HepG2 (cell line): Measurements from ENCODE around the gene ATP6V1C2. TPM values are rescaled to one million over a fixed set of nuclear protein-coding genes. Genes with fewer than 3 reads are reported as not detected.

Experiments used
- ATAC-seq: fragments of 200-7000 bp; cut with Tn5 transposase; 3 replicates; pipeline ENCODE4 v1.9.1; 2020; ENCODE audit warnings: mild to moderate bottlenecking, moderate library complexity
- BruUV-seq: library from RNA; stranded (reverse); fragments of 400-500 nt; replicated peaks from 2 replicates; lab custom pipeline; 2021; lab: Mats Ljungman, UMichigan
- CTCF ChIA-PET: fragments of 300-600 bp; formaldehyde crosslinking; extraction: SDS; loops from one replicate; lab custom pipeline; 2021; ENCODE audit warnings: low total read pairs, inconsistent platforms, low intra/inter-chr PET ratio; lab: Yijun Ruan, JAX
- POLR2A ChIA-PET: fragments of 350-600 bp; sonication (Branson Sonifier 250); formaldehyde crosslinking; loops from one replicate; lab custom pipeline; 2020; ENCODE audit warnings: antibody characterized with exemption, inconsistent platforms; lab: Yijun Ruan, JAX
- DNase-seq: peaks from one replicate; pipeline ENCODE4 v3.0.0-alpha.2; 2015; ENCODE audit warnings: low spot score
- FAIRE-seq: peaks from 3 replicates; lab custom pipeline; 2011; peaks lifted over from hg19 to GRCh38; lab: Jason Lieb, UNC
- H2AFZ ChIP-seq: one replicate; pipeline ENCODE4 v1.6.1; 2011; ENCODE audit warnings: low read length, inconsistent platforms
- H3K27ac ChIP-seq: fragments of 300-600 bp; 3 replicates; pipeline ENCODE4 v1.8.0; 2011; ENCODE audit warnings: mixed run types, mild to moderate bottlenecking, mixed read lengths, low read length, inconsistent platforms; ENCODE audit not compliant: insufficient read depth; ENCODE audit errors: extremely low read length
- H3K27me3 ChIP-seq, 2 experiments: fragments of 200-600 bp in 1 of 2; 2 replicates in 1 of 2; 3 replicates in 1 of 2; pipeline versions ENCODE4 v1.6.0 to v1.8.0; 2011; ENCODE audit warnings: low read length in 2 of 2, mild to moderate bottlenecking in 2 of 2, moderate library complexity in 2 of 2, inconsistent platforms in 1 of 2; ENCODE audit not compliant: insufficient read depth in 2 of 2, control insufficient read depth in 1 of 2
- H3K36me3 ChIP-seq, 2 experiments: fragments of 200-600 bp in 1 of 2; replicated peaks in 1 of 2; 2 replicates in 1 of 2; 3 replicates in 1 of 2; pipeline versions ENCODE4 v1.5.1 to v1.8.0; 2011; ENCODE audit warnings: low read length in 2 of 2, inconsistent platforms in 1 of 2; ENCODE audit not compliant: insufficient read depth in 2 of 2, control insufficient read depth in 1 of 2
- H3K4me1 ChIP-seq: 2 replicates; pipeline ENCODE4 v1.5.1; 2012; ENCODE audit warnings: low read length, inconsistent platforms; ENCODE audit not compliant: insufficient read depth
- H3K4me2 ChIP-seq: 2 replicates; pipeline ENCODE4 v1.6.0; 2011; ENCODE audit warnings: low read depth, low read length, inconsistent platforms
- H3K4me3 ChIP-seq, 3 experiments: fragments of 200-600 bp in 1 of 3; sonication (generic), shearing (Covaris generic) in 1 of 3; replicated peaks in 1 of 3; 2 replicates each; pipeline ENCODE4 v1.5.1; 2011 to 2016; ENCODE audit warnings: low read length in 3 of 3, inconsistent platforms in 2 of 3, low read depth in 2 of 3, mild to moderate bottlenecking in 2 of 3, control low read depth in 1 of 3, mixed read lengths in 1 of 3; ENCODE audit not compliant: insufficient read depth in 1 of 3
- H3K79me2 ChIP-seq: one replicate; pipeline ENCODE4 v1.6.1; 2011; ENCODE audit warnings: low read length, inconsistent platforms; ENCODE audit not compliant: insufficient read depth
- H3K9ac ChIP-seq: 2 replicates; pipeline ENCODE4 v1.6.0; 2011; ENCODE audit warnings: mild to moderate bottlenecking, low read depth, low read length, inconsistent platforms; ENCODE audit not compliant: insufficient read depth
- H3K9me3 ChIP-seq: 2 replicates; pipeline ENCODE4 v1.5.1; 2012; ENCODE audit warnings: mild to moderate bottlenecking, low read length
- H4K20me1 ChIP-seq: 2 replicates; pipeline ENCODE4 v1.6.0; 2011; ENCODE audit warnings: inconsistent platforms, mild to moderate bottlenecking, low read length, moderate library complexity; ENCODE audit not compliant: insufficient read depth
- AFF4 ChIP-seq: sonication (generic); formaldehyde crosslinking; IDR thresholded peaks from 2 replicates; pipeline ENCODE4 v1.4.0; 2020; ENCODE audit warnings: missing genetic modification reagents
- ARHGAP35 ChIP-seq: sonication (generic); formaldehyde crosslinking; IDR thresholded peaks from 2 replicates; pipeline ENCODE4 v1.9.0; 2022; ENCODE audit warnings: mild to moderate bottlenecking, inconsistent platforms, moderate library complexity, missing genetic modification reagents, borderline replicate concordance
- CEBPZ ChIP-seq: IDR thresholded peaks from 2 replicates; pipeline ENCODE4 v1.6.1; 2012; ENCODE audit warnings: low read length, improper control_type of control experiment
- FOXA1 ChIP-seq, 2 experiments: fragments of 450-650 bp in 1 of 2; sonication (generic) in 1 of 2; formaldehyde crosslinking in 1 of 2; IDR thresholded peaks; 2 replicates each; pipeline versions ENCODE4 v1.4.0 to v1.6.1; 2016 to 2020; ENCODE audit warnings: missing genetic modification reagents in 1 of 2
- PHF5A ChIP-seq: IDR thresholded peaks from one replicate; pipeline ENCODE4 v1.6.1; 2018; ENCODE audit warnings: low read depth, missing genetic modification reagents; ENCODE audit not compliant: unreplicated experiment
- SAP130 ChIP-seq: IDR thresholded peaks from 2 replicates; pipeline ENCODE4 v1.6.1; 2016; ENCODE audit warnings: low read depth
- ZFP36L1 ChIP-seq: sonication (generic); formaldehyde crosslinking; IDR thresholded peaks from 2 replicates; pipeline ENCODE4 v1.8.0; 2022; ENCODE audit warnings: mild to moderate bottlenecking, missing genetic modification reagents, moderate library complexity
- ZHX1 ChIP-seq: sonication (generic); formaldehyde crosslinking; IDR thresholded peaks from 2 replicates; pipeline ENCODE4 v1.8.1; 2022; ENCODE audit warnings: low read depth, mild to moderate bottlenecking, missing genetic modification reagents
- ZIK1 ChIP-seq: sonication (generic); formaldehyde crosslinking; IDR thresholded peaks from 2 replicates; pipeline ENCODE4 v1.5.0; 2020; ENCODE audit warnings: mild to moderate bottlenecking, low read depth, missing genetic modification reagents, borderline replicate concordance
- ZNF205 ChIP-seq: IDR thresholded peaks from 2 replicates; pipeline ENCODE4 v1.6.1; 2018; ENCODE audit warnings: missing biosample characterization, missing genetic modification reagents
- ZNF546 ChIP-seq: sonication (generic); formaldehyde crosslinking; conservative IDR thresholded peaks from 2 replicates; pipeline ENCODE4 v1.8.1; 2023; ENCODE audit warnings: mild to moderate bottlenecking, missing genetic modification reagents
- ZNF547 ChIP-seq: sonication (generic); formaldehyde crosslinking; IDR thresholded peaks from 2 replicates; pipeline ENCODE4 v1.5.1; 2020; ENCODE audit warnings: mild to moderate bottlenecking, missing genetic modification reagents
- ZNF660 ChIP-seq: sonication (generic); formaldehyde crosslinking; IDR thresholded peaks from 2 replicates; pipeline ENCODE4 v1.5.1; 2020; ENCODE audit warnings: mild to moderate bottlenecking, low read depth, missing genetic modification reagents, borderline replicate concordance
- ZNF7 ChIP-seq: IDR thresholded peaks from 2 replicates; pipeline ENCODE4 v1.6.1; 2016; ENCODE audit warnings: missing biosample characterization, missing genetic modification reagents
- ZNF788 ChIP-seq: sonication (generic); formaldehyde crosslinking; IDR thresholded peaks from 2 replicates; pipeline ENCODE4 v1.5.0; 2020; ENCODE audit warnings: mild to moderate bottlenecking, missing genetic modification reagents, borderline replicate concordance
- WGBS: methylation state at CpG from one replicate; pipeline ENCODE4 v1.1.6; 2017; ENCODE audit warnings: low lambda C conversion rate; 5-methylcytosine and 5-hydroxymethylcytosine counted together
- in situ Hi-C: cut with HindIII; loops from 2 replicates; pipeline ENCODE4 v1.10.0; 2017; ENCODE audit warnings: low pct_unique_long_range_greater_than_20kb; ENCODE audit not compliant: extremely low pct_ligation_motif_present
- intact Hi-C: fragments of 100-400 bp; cut with micrococcal nuclease; formaldehyde crosslinking; loops from one replicate; pipeline ENCODE4 v1.10.0; 2022; ENCODE audit not compliant: unreplicated experiment
- polyA plus RNA-seq, 8 experiments: library from polyadenylated mRNA; depleted of rRNA in 3 of 8; stranded (reverse) in 7 of 8; unstranded in 1 of 8; fragments of >200 nt; fragmentation: Illumina TruSeq in 4 of 8; extraction: Trizol in 4 of 8; gene quantifications; 2 replicates each; pipeline versions ENCODE4 v1.2.1 to v1.2.3, GENCODE V29; 2011 to 2016; ENCODE audit warnings: low read depth in 4 of 8, missing spikeins in 1 of 8, mixed read lengths in 1 of 8; ENCODE audit not compliant: insufficient read depth in 1 of 8
- total RNA-seq, 5 experiments: library from RNA; depleted of rRNA; stranded (reverse); fragments of >200 nt; fragmentation: Illumina TruSeq; extraction: Trizol; gene quantifications; 2 replicates each; pipeline ENCODE4 v1.2.3, GENCODE V29; 2016; ENCODE audit warnings: low read depth in 1 of 5

ATP6V1C2 gene
- total and polyA plus RNA-seq, 2 of the 13 experiments (the other 11 are each of a cell fraction or from before 2014, with no cell fraction given) = 0.04 to 0.29 TPM

GRCh38 chr2:10828346-10828745 lies 106.9 kb downstream of the ATP6V1C2 start:
- ChIA-PET CTCF (no interaction called here), POLR2A (no interaction called here)
- H3K9ac ChIP-seq = no peak overlapping the region
- no peak overlapping the region for H3K4me2 ChIP-seq
- FAIRE-seq (no peak), DNase-seq (no peak), ATAC-seq (no peak)
- no peak overlapping the region for H3K4me3 ChIP-seq
- WGBS = 14% methylated on average over 6 of the region's 11 CpGs
- peaks cover 17 to 79% of the 10 kb centered on the region in 2 experiments; a peak in 4 of 5 replicates for H3K27me3 ChIP-seq
- no TSS peak for BruUV-seq
- intact Hi-C loops (no loop called here), in situ Hi-C loops (no loop called here)
- no peaks in the 10 kb centered on the region for H3K4me1 ChIP-seq
- no peaks in the 10 kb centered on the region for H3K79me2 ChIP-seq
- no peaks in the 10 kb centered on the region for H3K36me3 ChIP-seq
- no peaks in the 10 kb centered on the region for H3K9me3 ChIP-seq
- no peak overlapping the region for H2AFZ ChIP-seq
- no peak overlapping the region for H3K27ac ChIP-seq
- no peaks in the 10 kb centered on the region for H4K20me1 ChIP-seq
- TF ChIP-seq ZFP36L1 (CRISPR knock-in tag) (no peak), PHF5A (CRISPR knock-in tag) (no peak), ZNF788 (CRISPR knock-in tag) (no peak), AFF4 (CRISPR knock-in tag) (no peak), ZNF660 (CRISPR knock-in tag) (no peak), ZIK1 (CRISPR knock-in tag) (no peak), ZNF7 (CRISPR knock-in tag) (no peak), FOXA1 (IDR thresholded peaks at IDR 0.05) (no peak), FOXA1 (CRISPR knock-in tag; IDR thresholded peaks at IDR 0.05) (no peak), CEBPZ (no peak), ZHX1 (CRISPR knock-in tag) (no peak), ZNF205 (CRISPR knock-in tag) (no peak), ZNF546 (CRISPR knock-in tag) (no peak), ZNF547 (CRISPR knock-in tag) (no peak), ARHGAP35 (no peak), SAP130 (no peak)
